LHCN-M2 (cell line): ENCODE data around the gene SERGEF. TPM values are rescaled to one million over a fixed set of nuclear protein-coding genes. Genes with fewer than 3 reads are reported as not detected.

Experiments used
- total RNA-seq: library from RNA; depleted of rRNA; stranded (reverse); fragments of >200 nt; gene quantifications from 2 replicates; pipeline ENCODE4 v1.2.3, GENCODE V29; 2014; rRNA removed

Gene SERGEF
- total RNA-seq, 1 experiment from 2014 or later: 11.4 TPM

Other genes starting within 250 kb of the SERGEF start
- 0.13 TPM in 1 of 2 replicates, not detected in the other for gene TPH1, start 33.2 kb upstream of the SERGEF start, total RNA-seq
- 23.8 and 28.8 TPM in 2 replicates for gene SAAL1, start 93.0 kb upstream of the SERGEF start, total RNA-seq
- gene MRGPRX3, start 119.5 kb upstream of the SERGEF start, total RNA-seq: not detected in 2 replicates
- gene MRGPRX4, start 159.8 kb upstream of the SERGEF start, total RNA-seq: not detected in 2 replicates
- gene SAA4, start 223.8 kb upstream of the SERGEF start, total RNA-seq: not detected in 2 replicates
- gene SAA2, start 235.6 kb upstream of the SERGEF start, total RNA-seq: not detected in 2 replicates